Panc1 (cell line): ENCODE measurements around the gene LKAAEAR1.
"Not testable (repeated sequence)": the region's sequence is repeated elsewhere in the genome, so short reads cannot be mapped to it uniquely, and the experiment has no call there.

Experiments used
- CTCF ChIP-seq: fragments of 450-650 bp; IDR thresholded peaks from 2 replicates; pipeline ENCODE4 v1.5.1; 2017; ENCODE audit warnings: mild to moderate bottlenecking
- POLR2AphosphoS5 ChIP-seq: IDR thresholded peaks from 2 replicates; pipeline ENCODE4 v1.6.1; 2012; ENCODE audit warnings: mild to moderate bottlenecking, low read depth, low read length, moderate library complexity
- REST ChIP-seq, 2 experiments: IDR thresholded peaks; 2 replicates each; pipeline ENCODE4 v1.6.1; 2011 to 2012; ENCODE audit warnings: low read depth in 2 of 2, control low read depth in 1 of 2, low read length in 1 of 2, mild to moderate bottlenecking in 1 of 2, moderate library complexity in 1 of 2; ENCODE audit not compliant: insufficient read depth in 1 of 2
- TCF7L2 ChIP-seq: IDR thresholded peaks from 2 replicates; pipeline ENCODE4 v1.6.1; 2011; ENCODE audit warnings: mild to moderate bottlenecking, low read depth, low read length, inconsistent platforms

- not testable (repeated sequence) for TF ChIP-seq CTCF; REST (IDR thresholded peaks at IDR 0.05; ENCODE audit: insufficient read depth in 1 of 2, low read depth in 2 of 2, low read length in 1 of 2); POLR2AphosphoS5; TCF7L2
Observed at GRCh38 chr20:64087226-64087825, 3.1 kb upstream of the LKAAEAR1 start.
